Endothelial cell of coronary artery (primary cell): ENCODE data around the gene CLCN7. TPM values are rescaled to one million over a fixed set of nuclear protein-coding genes. Genes with fewer than 3 reads are reported as not detected.

Experiments
- total RNA-seq: library from RNA; depleted of rRNA; stranded (reverse); fragments of >200 nt; gene quantifications from 2 replicates; pipeline ENCODE4 v1.2.3, GENCODE V29; 2014

The CLCN7 gene, protein sequence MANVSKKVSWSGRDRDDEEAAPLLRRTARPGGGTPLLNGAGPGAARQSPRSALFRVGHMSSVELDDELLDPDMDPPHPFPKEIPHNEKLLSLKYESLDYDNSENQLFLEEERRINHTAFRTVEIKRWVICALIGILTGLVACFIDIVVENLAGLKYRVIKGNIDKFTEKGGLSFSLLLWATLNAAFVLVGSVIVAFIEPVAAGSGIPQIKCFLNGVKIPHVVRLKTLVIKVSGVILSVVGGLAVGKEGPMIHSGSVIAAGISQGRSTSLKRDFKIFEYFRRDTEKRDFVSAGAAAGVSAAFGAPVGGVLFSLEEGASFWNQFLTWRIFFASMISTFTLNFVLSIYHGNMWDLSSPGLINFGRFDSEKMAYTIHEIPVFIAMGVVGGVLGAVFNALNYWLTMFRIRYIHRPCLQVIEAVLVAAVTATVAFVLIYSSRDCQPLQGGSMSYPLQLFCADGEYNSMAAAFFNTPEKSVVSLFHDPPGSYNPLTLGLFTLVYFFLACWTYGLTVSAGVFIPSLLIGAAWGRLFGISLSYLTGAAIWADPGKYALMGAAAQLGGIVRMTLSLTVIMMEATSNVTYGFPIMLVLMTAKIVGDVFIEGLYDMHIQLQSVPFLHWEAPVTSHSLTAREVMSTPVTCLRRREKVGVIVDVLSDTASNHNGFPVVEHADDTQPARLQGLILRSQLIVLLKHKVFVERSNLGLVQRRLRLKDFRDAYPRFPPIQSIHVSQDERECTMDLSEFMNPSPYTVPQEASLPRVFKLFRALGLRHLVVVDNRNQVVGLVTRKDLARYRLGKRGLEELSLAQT
- total RNA-seq, result 37.3 and 54.8 TPM in 2 replicates

DNA sequence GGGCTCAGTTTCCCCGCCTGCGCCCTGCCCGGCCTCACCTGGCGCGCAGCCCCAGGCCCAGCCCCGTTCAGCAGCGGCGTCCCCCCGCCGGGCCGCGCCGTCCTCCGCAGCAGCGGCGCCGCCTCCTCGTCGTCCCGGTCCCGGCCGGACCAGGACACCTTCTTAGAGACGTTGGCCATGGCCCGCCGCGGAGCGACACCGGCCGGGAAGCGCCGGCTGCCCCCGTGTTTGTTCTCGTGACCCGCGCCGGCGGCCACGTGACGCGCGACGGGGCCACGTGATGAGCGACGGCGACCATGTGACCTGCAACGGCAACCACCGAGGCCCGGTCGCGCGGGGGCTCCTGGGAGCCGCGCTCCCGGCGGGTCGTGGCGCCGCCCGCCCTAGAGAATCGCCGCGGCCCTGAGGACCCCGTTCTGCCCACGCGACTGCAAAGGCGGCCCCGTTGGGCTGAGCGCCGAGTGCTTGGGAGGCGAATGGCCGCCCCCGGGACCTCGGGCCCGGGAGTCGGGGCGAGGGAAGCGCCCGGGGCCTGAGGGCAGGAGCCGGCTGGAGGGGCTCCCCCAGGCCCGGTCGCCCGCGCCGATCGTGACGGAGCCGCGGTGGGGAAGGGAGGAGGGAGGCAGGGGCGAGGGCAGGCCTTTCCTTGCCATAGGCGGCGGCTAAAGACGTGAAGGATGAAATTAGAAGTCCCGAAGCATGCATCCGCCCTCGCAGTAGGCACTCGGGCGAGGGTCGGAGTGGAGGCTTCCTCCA, at the start of gene CLCN7:
CLCN7 (minus strand) TSS at position 233 of the 756 bp plus-strand sequence; CDS start at position 179, 54 bp downstream.

DNA sequence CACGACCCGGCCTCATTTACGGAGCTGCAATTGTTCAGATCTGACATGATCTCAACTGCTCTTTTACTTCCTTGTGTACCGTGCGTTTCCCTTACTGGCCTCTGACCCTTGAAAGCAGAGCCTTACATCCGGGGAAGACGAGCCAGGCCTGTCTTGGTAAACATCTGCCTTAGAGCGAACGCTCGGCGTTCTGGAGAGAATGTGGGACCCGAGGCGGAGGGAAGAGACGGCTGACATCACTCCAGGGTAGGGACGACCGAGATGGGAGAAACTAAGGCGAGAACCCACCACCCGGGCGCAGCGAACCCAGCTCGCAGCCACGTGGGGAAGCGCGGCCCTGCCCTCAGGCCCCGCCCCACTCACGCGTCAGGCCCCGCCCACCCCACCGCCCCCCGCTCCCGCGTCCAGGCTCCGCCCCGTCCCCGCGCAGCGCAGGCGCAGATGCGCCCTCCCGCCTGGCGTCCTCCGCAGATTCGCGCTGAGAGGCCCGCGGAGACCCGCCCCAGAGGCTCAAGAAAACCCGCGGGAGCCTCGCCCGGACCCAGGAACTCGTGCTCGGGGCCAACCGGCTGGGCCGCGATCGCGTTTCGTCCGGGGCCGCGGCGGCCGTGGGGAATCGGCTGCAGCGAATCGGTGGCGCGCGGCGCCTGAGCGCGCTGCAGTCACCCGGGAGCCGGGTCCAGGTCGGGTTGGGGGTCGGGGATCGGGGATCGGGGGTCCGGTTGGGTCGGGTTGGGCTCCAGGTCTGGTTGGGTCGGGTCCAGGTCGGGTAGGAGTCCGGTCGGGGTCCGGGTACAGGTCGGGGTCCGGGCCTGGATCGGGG, 18.3 kb upstream of the CLCN7 start, which contains the start of gene TELO2:
TELO2 (plus strand) TSS at position 438 of the 823 bp plus-strand sequence. CDS start 922 bp downstream, outside the sequence.

DNA sequence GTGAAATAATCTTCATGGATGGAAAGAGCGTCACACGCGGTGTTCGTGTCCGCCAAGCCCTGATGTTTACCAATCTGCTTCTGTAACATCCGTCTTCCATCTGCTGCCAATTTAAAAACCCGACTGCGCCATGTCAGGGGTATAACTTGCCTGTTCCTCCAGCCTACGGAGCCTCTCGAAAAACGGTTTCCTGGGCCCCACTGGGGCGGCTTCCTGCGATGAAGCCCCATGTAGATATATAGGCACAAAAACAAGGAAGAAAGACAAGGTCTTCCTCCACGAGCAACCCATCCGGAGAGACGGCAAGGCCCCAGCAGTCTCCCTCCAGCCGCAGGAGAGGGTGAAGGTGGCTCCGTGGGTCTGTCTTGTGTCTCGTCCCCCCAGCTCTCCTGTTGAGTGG, 13.8 kb upstream of the CLCN7 start, which contains the start of gene PTX4:
PTX4 (minus strand) TSS at position 326 of the 400 bp plus-strand sequence; CDS start at position 291, 35 bp downstream.

DNA sequence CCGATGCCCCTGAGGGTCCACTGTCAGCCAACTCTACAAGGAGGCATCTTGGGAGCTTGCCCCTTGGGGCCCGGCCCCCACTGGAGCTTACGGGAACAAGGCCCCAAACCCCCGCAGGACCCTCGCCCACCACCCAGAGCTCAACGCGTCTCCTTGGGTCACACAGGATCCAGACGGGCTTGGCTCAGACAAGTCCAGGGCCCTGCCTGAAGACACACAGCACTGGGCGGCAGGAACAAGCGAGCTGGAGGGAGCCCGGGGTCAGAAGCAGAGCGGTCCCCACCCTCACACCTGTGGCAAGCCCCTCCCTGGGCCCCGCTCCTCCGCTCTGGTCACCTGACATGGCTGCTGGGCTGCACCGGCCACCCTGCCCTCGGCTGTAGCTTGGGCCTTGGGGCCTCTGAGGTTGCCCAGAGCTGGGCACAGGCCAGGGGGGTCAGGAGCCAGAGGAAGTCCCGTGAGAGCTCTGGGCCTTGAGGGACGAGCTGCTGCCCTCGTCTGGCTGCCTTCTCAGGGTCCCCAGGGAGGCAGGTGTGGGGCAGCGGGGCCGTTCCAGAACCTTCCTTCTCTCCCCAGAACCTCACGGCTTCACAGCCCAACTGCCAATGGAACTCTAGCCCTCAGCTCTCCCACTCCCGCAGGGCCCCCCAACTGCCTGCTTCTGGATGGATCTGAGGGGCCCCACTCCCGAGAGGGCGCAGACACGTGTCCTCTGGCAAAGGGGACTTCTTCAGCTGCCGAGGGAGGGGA, 30.7 kb downstream of the CLCN7 start, which contains the start of gene CCDC154:
CCDC154 (minus strand) TSS at position 577 of the 750 bp plus-strand sequence; CDS start at position 343, 234 bp downstream.

DNA sequence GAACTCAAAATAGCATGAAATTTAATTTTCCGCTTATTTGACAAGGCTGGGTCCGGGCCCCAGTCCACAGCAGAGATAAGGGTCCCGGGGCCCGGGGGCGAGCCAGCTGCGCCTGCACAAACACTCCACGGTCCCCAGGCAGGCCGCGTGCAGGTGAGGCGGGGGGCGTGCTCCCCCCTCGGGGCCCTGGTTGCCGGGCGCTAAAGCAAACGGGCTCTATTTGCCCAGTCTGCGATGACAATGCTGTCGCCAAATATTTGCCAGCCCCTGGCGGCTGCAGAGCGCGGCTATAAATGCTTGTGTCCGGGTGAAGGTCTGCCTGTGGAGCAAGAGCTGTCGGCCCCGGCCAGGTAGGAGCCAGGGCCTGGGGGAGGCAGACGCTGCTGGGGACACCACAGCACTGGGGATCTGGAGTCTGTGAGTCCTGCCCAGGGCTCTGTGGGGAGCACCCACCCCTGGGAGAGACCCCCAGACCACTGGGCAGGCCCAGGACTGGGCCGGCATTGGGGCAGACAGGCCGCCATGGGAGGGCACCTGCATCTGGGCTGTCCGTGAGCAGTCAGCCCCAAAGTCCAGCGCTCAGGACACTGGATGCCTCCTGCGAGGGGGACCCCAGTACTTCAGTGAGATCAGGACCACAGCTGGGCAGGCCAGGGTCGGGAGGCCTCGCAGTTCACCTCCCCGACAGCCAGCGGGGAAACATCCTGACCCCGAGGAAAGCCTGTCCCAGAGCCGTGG, 43.9 kb downstream of the CLCN7 start, which contains the start of gene PERCC1:
PERCC1 (plus strand) TSS at position 320 of the 738 bp plus-strand sequence. CDS start 1,516 bp downstream, outside the sequence.

DNA sequence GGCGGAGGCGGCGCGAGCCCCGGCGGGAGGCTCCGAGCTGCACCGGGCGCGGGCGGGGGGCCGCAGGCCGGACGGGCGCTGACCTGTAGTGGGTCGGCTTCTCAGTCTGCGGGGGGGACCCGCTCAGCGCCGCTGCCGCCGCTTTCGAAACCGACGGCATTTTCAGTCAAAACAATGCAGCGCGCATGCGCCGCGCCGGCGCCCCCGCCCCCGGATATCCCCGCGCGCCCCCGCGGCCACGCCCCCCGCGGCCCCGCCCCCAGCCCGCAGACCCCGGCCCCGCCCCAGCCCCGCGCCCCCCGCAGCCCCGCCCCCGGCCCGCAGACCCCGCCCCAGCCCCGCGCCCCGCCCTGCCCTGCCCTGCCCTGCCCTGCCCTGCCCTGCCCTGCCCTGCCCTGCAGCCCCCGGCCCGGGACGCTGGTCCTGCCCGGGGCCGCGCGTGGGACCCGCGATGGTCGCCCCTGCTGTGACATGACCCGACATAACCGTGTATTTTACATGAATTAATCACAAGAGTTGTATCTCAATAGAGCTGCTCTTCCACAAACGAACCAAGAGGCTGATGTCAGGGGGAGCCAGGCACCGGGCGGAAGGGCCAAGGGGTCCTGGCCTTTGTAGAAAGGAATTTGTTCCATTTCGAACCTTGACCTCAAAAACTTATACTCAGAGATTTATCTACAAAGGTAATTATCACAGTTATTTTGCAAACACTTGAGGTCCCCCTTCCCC, 60.1 kb downstream of the CLCN7 start, which contains the start of gene UNKL:
UNKL (minus strand) TSS at position 173 of the 729 bp plus-strand sequence; CDS start at position 160, 13 bp downstream.

Other genes starting within 250 kb of the CLCN7 start
- gene TPSG1, start 249.8 kb downstream of the CLCN7 start, total RNA-seq, result not detected in 2 replicates
- not detected in 2 replicates for gene TPSB2, start 244.8 kb downstream of the CLCN7 start, total RNA-seq
- not detected in 2 replicates for gene TPSAB1, start 234.3 kb downstream of the CLCN7 start, total RNA-seq
- not detected in 2 replicates for gene TPSD1, start 219.0 kb downstream of the CLCN7 start, total RNA-seq
- 44.3 and 50.8 TPM in 2 replicates for gene UBE2I, start 165.4 kb downstream of the CLCN7 start, total RNA-seq
- 0.18 and 1.4 TPM in 2 replicates for gene BAIAP3, start 141.4 kb downstream of the CLCN7 start, total RNA-seq
- gene TSR3, start 123.2 kb downstream of the CLCN7 start, total RNA-seq, result 64.8 and 70.5 TPM in 2 replicates
- 19.9 and 36.2 TPM in 2 replicates for gene GNPTG, start 123.1 kb downstream of the CLCN7 start, total RNA-seq
- 8.4 and 8.5 TPM in 2 replicates for gene UNKL, start 60.3 kb downstream of the CLCN7 start, total RNA-seq
- 17.4 and 20.5 TPM in 2 replicates for gene UQCC4, start 54.3 kb downstream of the CLCN7 start, total RNA-seq
- not detected in 2 replicates for gene PERCC1, start 44.0 kb downstream of the CLCN7 start, total RNA-seq
- gene CCDC154, start 30.5 kb downstream of the CLCN7 start, total RNA-seq, result under 0.01 and 0.09 TPM in 2 replicates
- gene PTX4, start 13.9 kb upstream of the CLCN7 start, total RNA-seq, result not detected in 2 replicates
- 15.3 and 19.2 TPM in 2 replicates for gene TELO2, start 18.3 kb upstream of the CLCN7 start, total RNA-seq
- gene TMEM204, start 58.6 kb upstream of the CLCN7 start, total RNA-seq, result 19.4 and 26.6 TPM in 2 replicates
- 17.3 and 26.7 TPM in 2 replicates for gene IFT140, start 137.0 kb upstream of the CLCN7 start, total RNA-seq
- gene CRAMP1, start 137.3 kb upstream of the CLCN7 start, total RNA-seq, result 8.2 and 9.1 TPM in 2 replicates
- 42.3 and 45.2 TPM in 2 replicates for gene JPT2, start 203.3 kb upstream of the CLCN7 start, total RNA-seq
- gene MAPK8IP3, start 231.2 kb upstream of the CLCN7 start, total RNA-seq, result 26.4 and 46.4 TPM in 2 replicates